Endothelial cell of umbilical vein (primary cell): ENCODE measurements around the gene MSN.

Experiments used
- EZH2 ChIP-seq: IDR thresholded peaks from 2 replicates; pipeline ENCODE4 v1.6.1; 2012; ENCODE audit warnings: borderline replicate concordance, low read depth, mild to moderate bottlenecking, moderate library complexity, low read length, inconsistent platforms; ENCODE audit not compliant: severe bottlenecking
- POLR2A ChIP-seq: IDR thresholded peaks from 2 replicates; pipeline ENCODE4 v1.6.1; 2012; ENCODE audit warnings: low read depth, mild to moderate bottlenecking, control low read depth, low read length
- POLR2AphosphoS5 ChIP-seq: IDR thresholded peaks from 2 replicates; pipeline ENCODE4 v1.6.1; 2012; ENCODE audit warnings: low read depth, mild to moderate bottlenecking, control low read depth, low read length, moderate library complexity; ENCODE audit not compliant: insufficient read depth
- TF ChIP-seq, protein P1 (sequence below), 2 donors: IDR thresholded peaks; 1 replicate in 1 of 2; 2 replicates in 1 of 2; pipeline ENCODE4 v1.5.1; 2011; ENCODE audit warnings: low read length in 2 of 2, mild to moderate bottlenecking in 2 of 2, moderate library complexity in 2 of 2, control low read depth in 1 of 2, inconsistent platforms in 1 of 2, low read depth in 1 of 2; ENCODE audit not compliant: insufficient read depth in 1 of 2; ENCODE audit errors: extremely low read depth in 1 of 2
- TF ChIP-seq, protein P2 (sequence below): IDR thresholded peaks from 2 replicates; pipeline ENCODE4 v1.6.1; 2011; ENCODE audit not compliant: insufficient read depth, insufficient read length

DNA sequence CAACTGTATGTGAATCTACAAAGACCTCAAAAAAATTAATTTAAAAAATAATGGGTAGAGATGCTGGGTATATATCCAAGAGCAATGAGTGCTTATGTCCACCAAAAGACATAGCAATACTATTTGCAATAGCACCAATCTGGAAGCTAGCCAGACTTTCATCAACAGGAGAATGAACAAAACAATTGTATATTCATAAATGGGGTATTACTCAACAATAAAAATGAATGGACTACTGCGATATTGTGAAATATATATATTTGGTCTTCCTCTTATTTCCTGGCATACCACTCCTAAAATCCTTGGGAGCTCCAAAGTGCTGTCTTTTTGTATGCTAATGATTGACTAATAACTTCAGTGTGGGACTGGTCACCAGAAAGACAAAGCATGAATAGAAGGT, 77.5 kb downstream of the MSN start:
- TF ChIP-seq EZH2 = no peak
- TF ChIP-seq, protein P1, sequence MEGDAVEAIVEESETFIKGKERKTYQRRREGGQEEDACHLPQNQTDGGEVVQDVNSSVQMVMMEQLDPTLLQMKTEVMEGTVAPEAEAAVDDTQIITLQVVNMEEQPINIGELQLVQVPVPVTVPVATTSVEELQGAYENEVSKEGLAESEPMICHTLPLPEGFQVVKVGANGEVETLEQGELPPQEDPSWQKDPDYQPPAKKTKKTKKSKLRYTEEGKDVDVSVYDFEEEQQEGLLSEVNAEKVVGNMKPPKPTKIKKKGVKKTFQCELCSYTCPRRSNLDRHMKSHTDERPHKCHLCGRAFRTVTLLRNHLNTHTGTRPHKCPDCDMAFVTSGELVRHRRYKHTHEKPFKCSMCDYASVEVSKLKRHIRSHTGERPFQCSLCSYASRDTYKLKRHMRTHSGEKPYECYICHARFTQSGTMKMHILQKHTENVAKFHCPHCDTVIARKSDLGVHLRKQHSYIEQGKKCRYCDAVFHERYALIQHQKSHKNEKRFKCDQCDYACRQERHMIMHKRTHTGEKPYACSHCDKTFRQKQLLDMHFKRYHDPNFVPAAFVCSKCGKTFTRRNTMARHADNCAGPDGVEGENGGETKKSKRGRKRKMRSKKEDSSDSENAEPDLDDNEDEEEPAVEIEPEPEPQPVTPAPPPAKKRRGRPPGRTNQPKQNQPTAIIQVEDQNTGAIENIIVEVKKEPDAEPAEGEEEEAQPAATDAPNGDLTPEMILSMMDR (IDR thresholded peaks at IDR 0.05; ENCODE audit: extremely low read depth in 1 of 2, insufficient read depth in 1 of 2, low read depth in 1 of 2, low read length in 2 of 2) = no peak
- TF ChIP-seq POLR2AphosphoS5 = no peak
- no peak for TF ChIP-seq POLR2A
- TF ChIP-seq, protein P2, sequence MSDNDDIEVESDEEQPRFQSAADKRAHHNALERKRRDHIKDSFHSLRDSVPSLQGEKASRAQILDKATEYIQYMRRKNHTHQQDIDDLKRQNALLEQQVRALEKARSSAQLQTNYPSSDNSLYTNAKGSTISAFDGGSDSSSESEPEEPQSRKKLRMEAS = no peak
